ENCODE measurements around the gene VIL1.

Gene VIL1

DNA sequence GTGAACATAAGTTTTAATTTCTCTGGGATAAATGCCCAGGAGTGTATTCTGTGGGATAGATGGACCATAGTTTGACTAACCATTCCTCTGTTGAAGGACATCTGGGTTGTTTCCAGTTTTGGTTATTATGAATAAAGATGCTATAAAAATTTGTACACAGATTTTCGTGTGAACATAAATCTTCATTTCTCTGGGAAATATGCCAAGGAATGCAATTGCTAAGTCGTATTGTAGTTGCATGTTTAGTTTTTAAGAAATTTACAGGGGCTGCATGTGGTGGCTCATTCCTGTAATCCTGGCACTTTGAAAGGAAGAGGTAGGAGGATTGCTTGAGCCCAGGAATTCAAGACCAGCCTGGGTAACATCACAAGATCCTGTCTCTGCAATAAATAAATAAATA is 43.7 kb upstream of the VIL1 start:
- no peaks in the 10 kb centered on the region for H3K9me3 ChIP-seq
- H3K4me1 ChIP-seq = peaks cover 0 to 8% (median 1%) of the 10 kb centered on the region in 4 donors
- DNase-seq = no peak
- intact Hi-C loops (cut with DNase I; ENCODE audit: low total_unique reads) = no loop called here
- H3K36me3 ChIP-seq = no peaks in the 10 kb centered on the region
- no peak overlapping the region for H3K4me3 ChIP-seq
- no peaks in the 10 kb centered on the region for H3K27me3 ChIP-seq
- no peak overlapping the region for H3K27ac ChIP-seq
- TF ChIP-seq, protein P1, sequence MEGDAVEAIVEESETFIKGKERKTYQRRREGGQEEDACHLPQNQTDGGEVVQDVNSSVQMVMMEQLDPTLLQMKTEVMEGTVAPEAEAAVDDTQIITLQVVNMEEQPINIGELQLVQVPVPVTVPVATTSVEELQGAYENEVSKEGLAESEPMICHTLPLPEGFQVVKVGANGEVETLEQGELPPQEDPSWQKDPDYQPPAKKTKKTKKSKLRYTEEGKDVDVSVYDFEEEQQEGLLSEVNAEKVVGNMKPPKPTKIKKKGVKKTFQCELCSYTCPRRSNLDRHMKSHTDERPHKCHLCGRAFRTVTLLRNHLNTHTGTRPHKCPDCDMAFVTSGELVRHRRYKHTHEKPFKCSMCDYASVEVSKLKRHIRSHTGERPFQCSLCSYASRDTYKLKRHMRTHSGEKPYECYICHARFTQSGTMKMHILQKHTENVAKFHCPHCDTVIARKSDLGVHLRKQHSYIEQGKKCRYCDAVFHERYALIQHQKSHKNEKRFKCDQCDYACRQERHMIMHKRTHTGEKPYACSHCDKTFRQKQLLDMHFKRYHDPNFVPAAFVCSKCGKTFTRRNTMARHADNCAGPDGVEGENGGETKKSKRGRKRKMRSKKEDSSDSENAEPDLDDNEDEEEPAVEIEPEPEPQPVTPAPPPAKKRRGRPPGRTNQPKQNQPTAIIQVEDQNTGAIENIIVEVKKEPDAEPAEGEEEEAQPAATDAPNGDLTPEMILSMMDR (IDR thresholded peaks at IDR 0.05) = no peak

- Histone ChIP-seq H3K4me1 (no peaks in the 10 kb centered on the region), H3K4me3 (no peak overlapping the region), H3K27me3 (no peaks in the 10 kb centered on the region), H3K36me3 (no peaks in the 10 kb centered on the region), H3K9me3 (no peaks in the 10 kb centered on the region), H3K27ac (no peak overlapping the region)
- intact Hi-C loops (cut with DNase I; ENCODE audit: low total_unique reads) = no loop called here
- no peak for DNase-seq
- TF ChIP-seq, protein P1 (IDR thresholded peaks at IDR 0.05) = no peak
Observed at GRCh38 chr2:218378053-218378452, 40.9 kb upstream of the VIL1 start.

DNA sequence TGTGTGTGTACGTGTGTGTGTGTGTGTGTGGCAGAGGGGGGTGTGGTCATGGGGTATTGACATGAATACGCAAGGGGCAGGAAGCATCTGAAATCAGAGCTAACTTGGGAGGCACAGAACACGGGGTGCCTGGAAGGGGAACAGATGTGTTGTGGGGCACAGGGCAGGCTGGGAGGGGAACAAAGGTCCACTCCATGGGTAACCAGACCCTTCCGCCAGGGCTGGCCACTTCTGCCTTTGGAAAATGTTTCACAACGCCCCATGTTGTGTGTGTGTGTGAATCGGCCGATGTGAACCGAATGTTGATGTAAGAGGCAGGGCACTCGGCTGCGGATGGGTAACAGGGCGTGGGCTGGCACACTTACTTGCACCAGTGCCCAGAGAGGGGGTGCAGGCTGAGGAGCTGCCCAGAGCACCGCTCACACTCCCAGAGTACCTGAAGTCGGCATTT is 37.0 kb upstream of the VIL1 start, which contains the start of gene SLC11A1:
Gene SLC11A1, plus strand, starts transcription at position 358 of the 451 bp plus-strand sequence. CDS start 96 bp downstream, outside the sequence.
- TF ChIP-seq, protein P1 (IDR thresholded peaks at IDR 0.05) = no peak
- peak; percentile 76 to 87 for DNase-seq
- intact Hi-C loops (cut with DNase I; ENCODE audit: low total_unique reads) = no loop called here
- Histone ChIP-seq H3K36me3 (no peaks in the 10 kb centered on the region), H3K4me1 (no peaks in the 10 kb centered on the region), H3K27me3 (no peaks in the 10 kb centered on the region), H3K4me3 (peak within 1 kb of the TSS; percentile 21 to 31), H3K9me3 (no peaks in the 10 kb centered on the region), H3K27ac (peak within 1 kb of the TSS in 1 of 2 donors; percentile 3)

DNA sequence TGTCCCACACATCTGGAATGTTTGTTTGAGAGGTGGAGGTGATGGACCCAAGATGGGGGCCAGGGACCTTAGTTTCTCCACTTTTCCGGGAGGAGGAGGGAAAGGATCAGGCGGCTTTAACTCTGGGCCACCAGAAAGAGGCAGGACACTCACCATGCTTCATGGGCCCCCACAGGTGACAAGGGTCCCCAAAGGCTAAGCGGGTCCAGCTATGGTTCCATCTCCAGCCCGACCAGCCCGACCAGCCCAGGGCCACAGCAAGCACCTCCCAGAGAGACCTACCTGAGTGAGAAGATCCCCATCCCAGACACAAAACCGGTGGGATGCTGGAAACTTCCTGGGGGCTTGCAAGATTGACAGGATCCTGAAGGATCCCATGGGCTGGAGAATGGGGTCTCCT is 36.1 kb upstream of the VIL1 start:
- peak overlapping the region in 1 of 2 donors; percentile 3 for H3K27ac ChIP-seq
- intact Hi-C loops (cut with DNase I; ENCODE audit: low total_unique reads) = no loop called here
- no peaks in the 10 kb centered on the region for H3K9me3 ChIP-seq

GRCh38 chr2:218383892-218384519 is 34.9 kb upstream of the VIL1 start:
- H3K27ac ChIP-seq = no peak overlapping the region
- peak in 1 of 2 donors; percentile 33 for DNase-seq
- TF ChIP-seq, protein P1 (IDR thresholded peaks at IDR 0.05) = no peak
- no peaks in the 10 kb centered on the region for H3K36me3 ChIP-seq
- intact Hi-C loops (cut with DNase I; ENCODE audit: low total_unique reads) = no loop called here
- no peaks in the 10 kb centered on the region for H3K9me3 ChIP-seq
- peak overlapping the region; percentile 21 to 31 for H3K4me3 ChIP-seq
- H3K27me3 ChIP-seq = peaks cover 0 to 5% of the 10 kb centered on the region in 2 donors
- H3K4me1 ChIP-seq = peaks cover 0 to 10% (median 9%) of the 10 kb centered on the region in 4 donors

More for the DNA sequence above, 36.1 kb upstream of the VIL1 start:
- H3K36me3 ChIP-seq = no peaks in the 10 kb centered on the region
- peaks cover 0 to 4% of the 10 kb centered on the region in 2 donors for H3K27me3 ChIP-seq
- peak overlapping the region; percentile 21 to 31 for H3K4me3 ChIP-seq
- TF ChIP-seq, protein P1 (IDR thresholded peaks at IDR 0.05) = no peak
- peaks cover 0 to 8% (median 7%) of the 10 kb centered on the region in 4 donors for H3K4me1 ChIP-seq
- DNase-seq = no peak
